HEK293 (cell line): Measurements from ENCODE around the gene COASY.

Experiments
- CTCF ChIA-PET: fragments of 350-600 bp; formaldehyde crosslinking; extraction: SDS; loops from one replicate; lab custom pipeline; 2021; ENCODE audit warnings: antibody characterized with exemption; lab: Yijun Ruan, JAX
- POLR2A ChIA-PET: fragments of 300-600 bp; formaldehyde crosslinking; extraction: SDS; loops from one replicate; lab custom pipeline; 2020; ENCODE audit warnings: antibody characterized with exemption, inconsistent platforms; lab: Yijun Ruan, JAX
- H3K27ac ChIP-seq: fragments of 200-500 bp; sonication (Bioruptor generic); 2 replicates; pipeline ENCODE4 v1.5.1; 2014; ENCODE audit warnings: low read depth, low read length, control low read depth, inconsistent platforms; ENCODE audit errors: extremely low read depth
- H3K36me3 ChIP-seq, 2 experiments: fragments of 200-500 bp in 1 of 2; sonication (Bioruptor generic) in 1 of 2; 1 replicate in 1 of 2; 2 replicates in 1 of 2; pipeline ENCODE4 v1.5.1; 2014 to 2017; ENCODE audit warnings: inconsistent platforms in 2 of 2, low read length in 2 of 2; ENCODE audit not compliant: control insufficient read depth in 2 of 2, insufficient read depth in 1 of 2
- H3K4me1 ChIP-seq: fragments of 200-500 bp; sonication (Bioruptor generic); 2 replicates; pipeline ENCODE4 v1.5.1; 2014; ENCODE audit warnings: mild to moderate bottlenecking, low read length, inconsistent platforms; ENCODE audit not compliant: control insufficient read depth, insufficient read depth
- H3K4me3 ChIP-seq: 2 replicates; pipeline ENCODE4 v1.5.1; 2011; ENCODE audit warnings: low read depth, mild to moderate bottlenecking, control low read depth, low read length, moderate library complexity
- H3K9me3 ChIP-seq: fragments of 200-500 bp; sonication (Bioruptor generic); 2 replicates; pipeline ENCODE4 v1.5.1; 2014; ENCODE audit warnings: low read depth, low read length, inconsistent platforms; ENCODE audit not compliant: control insufficient read depth, insufficient read depth
- GFI1B ChIP-seq: fragments of 450-650 bp; formaldehyde crosslinking; IDR thresholded peaks from 2 replicates; pipeline ENCODE4 v1.5.1; 2016; ENCODE audit warnings: missing biosample characterization, missing genetic modification characterization
- SETDB1 ChIP-seq: IDR thresholded peaks from one replicate; pipeline ENCODE4 v1.6.1; 2017; ENCODE audit warnings: mild to moderate bottlenecking, low read length, moderate library complexity, mixed read lengths; ENCODE audit not compliant: insufficient read length
- TSHZ1 ChIP-seq: fragments of 450-650 bp; formaldehyde crosslinking; IDR thresholded peaks from 2 replicates; pipeline ENCODE4 v1.5.1; 2016; ENCODE audit warnings: missing biosample characterization, missing genetic modification characterization, borderline replicate concordance
- ZNF169 ChIP-seq: fragments of 450-650 bp; formaldehyde crosslinking; IDR thresholded peaks from 2 replicates; pipeline ENCODE4 v1.5.1; 2016; ENCODE audit warnings: missing biosample characterization, missing genetic modification characterization
- ZNF211 ChIP-seq: fragments of 450-650 bp; formaldehyde crosslinking; IDR thresholded peaks from 2 replicates; pipeline ENCODE4 v1.5.1; 2016; ENCODE audit warnings: low read depth, missing biosample characterization, missing genetic modification characterization
- ZNF26 ChIP-seq: fragments of 450-650 bp; formaldehyde crosslinking; IDR thresholded peaks from 2 replicates; pipeline ENCODE4 v1.5.1; 2016; ENCODE audit warnings: missing biosample characterization, missing genetic modification characterization
- ZNF311 ChIP-seq: fragments of 450-650 bp; formaldehyde crosslinking; IDR thresholded peaks from 2 replicates; pipeline ENCODE4 v1.5.1; 2017; ENCODE audit warnings: missing biosample characterization, missing genetic modification characterization, borderline replicate concordance
- ZNF391 ChIP-seq: fragments of 450-650 bp; formaldehyde crosslinking; IDR thresholded peaks from 2 replicates; pipeline ENCODE4 v1.5.1; 2016; ENCODE audit warnings: low read depth, missing biosample characterization, missing genetic modification characterization, borderline replicate concordance
- ZNF423 ChIP-seq: fragments of 450-650 bp; formaldehyde crosslinking; IDR thresholded peaks from 2 replicates; pipeline ENCODE4 v1.5.1; 2016; ENCODE audit warnings: missing biosample characterization, missing genetic modification characterization
- ZNF473 ChIP-seq: fragments of 450-650 bp; formaldehyde crosslinking; IDR thresholded peaks from 2 replicates; pipeline ENCODE4 v1.5.1; 2017; ENCODE audit warnings: missing biosample characterization, missing genetic modification characterization
- ZNF513 ChIP-seq: fragments of 450-650 bp; IDR thresholded peaks from 2 replicates; pipeline ENCODE4 v1.5.1; 2018; ENCODE audit warnings: missing biosample characterization, missing genetic modification characterization
- ZNF530 ChIP-seq: fragments of 450-650 bp; formaldehyde crosslinking; IDR thresholded peaks from 2 replicates; pipeline ENCODE4 v1.5.1; 2016; ENCODE audit warnings: low read depth, missing biosample characterization, missing genetic modification characterization
- ZNF558 ChIP-seq: fragments of 450-650 bp; formaldehyde crosslinking; IDR thresholded peaks from 2 replicates; pipeline ENCODE4 v1.5.1; 2016; ENCODE audit warnings: missing biosample characterization, missing genetic modification characterization
- ZNF600 ChIP-seq: fragments of 450-650 bp; formaldehyde crosslinking; IDR thresholded peaks from 2 replicates; pipeline ENCODE4 v1.5.1; 2016; ENCODE audit warnings: missing biosample characterization, missing genetic modification characterization
- ZNF629 ChIP-seq: fragments of 450-650 bp; formaldehyde crosslinking; IDR thresholded peaks from 2 replicates; pipeline ENCODE4 v1.5.1; 2017; ENCODE audit warnings: missing biosample characterization, missing genetic modification characterization
- ZNF677 ChIP-seq: fragments of 450-650 bp; IDR thresholded peaks from 2 replicates; pipeline ENCODE4 v1.5.0; 2018; ENCODE audit warnings: missing biosample characterization, mild to moderate bottlenecking, missing genetic modification characterization, moderate library complexity
- ZNF707 ChIP-seq: fragments of 450-650 bp; formaldehyde crosslinking; IDR thresholded peaks from 2 replicates; pipeline ENCODE4 v1.5.1; 2016; ENCODE audit warnings: missing biosample characterization, missing genetic modification characterization
- ZNF76 ChIP-seq: fragments of 450-650 bp; formaldehyde crosslinking; IDR thresholded peaks from 2 replicates; pipeline ENCODE4; 2016; ENCODE audit warnings: low read depth, missing biosample characterization, missing genetic modification characterization, borderline replicate concordance
- ZNF777 ChIP-seq: fragments of 450-650 bp; formaldehyde crosslinking; IDR thresholded peaks from 2 replicates; pipeline ENCODE4 v1.5.1; 2017; ENCODE audit warnings: missing biosample characterization, missing genetic modification characterization, borderline replicate concordance
- ZNF785 ChIP-seq: fragments of 450-650 bp; formaldehyde crosslinking; IDR thresholded peaks from 2 replicates; pipeline ENCODE4 v1.5.1; 2016; ENCODE audit warnings: missing biosample characterization, missing genetic modification characterization
- TF ChIP-seq, protein P1 (sequence below): fragments of 450-650 bp; formaldehyde crosslinking; IDR thresholded peaks from 2 replicates; pipeline ENCODE4 v1.5.1; 2016; ENCODE audit warnings: missing biosample characterization, missing genetic modification characterization, borderline replicate concordance

The COASY gene

GRCh38 chr17:42522263-42522790 lies 39.6 kb upstream of the COASY start (continued):
- TF ChIP-seq ZNF513 (tag by site-specific recombination) (no peak), ZNF777 (tag by site-specific recombination) (no peak), ZNF707 (tag by site-specific recombination) (no peak), ZNF600 (no peak), ZNF473 (tag by site-specific recombination) (no peak), ZNF391 (no peak)

- ChIA-PET CTCF (interaction anchor here (0.6 to 0.7 kb wide), 2 partner anchors 15 to 116 kb away, joined by 3 to 4 read pairs; no protein-coding TSS in a partner anchor), POLR2A (no interaction called here)
- Histone ChIP-seq H3K4me3 (no peak overlapping the region), H3K27ac (no peak overlapping the region), H3K4me1 (peaks cover 25% of the 10 kb centered on the region), H3K36me3 (peaks cover 0 to 45% of the 10 kb centered on the region in 2 experiments; a peak in 1 of 3 replicates), H3K9me3 (no peaks in the 10 kb centered on the region)
- TF ChIP-seq ZNF677 (tag by site-specific recombination), result no peak
- TF ChIP-seq ZNF629, result no peak
- TF ChIP-seq TSHZ1 (tag by site-specific recombination), result no peak
- TF ChIP-seq ZNF530 (tag by site-specific recombination), result no peak
- TF ChIP-seq ZNF473 (tag by site-specific recombination), result no peak
- no peak for TF ChIP-seq ZNF211
- TF ChIP-seq ZNF76 (tag by site-specific recombination), result no peak
Observed at GRCh38 chr17:42522798-42523278, 39.1 kb upstream of the COASY start.

DNA sequence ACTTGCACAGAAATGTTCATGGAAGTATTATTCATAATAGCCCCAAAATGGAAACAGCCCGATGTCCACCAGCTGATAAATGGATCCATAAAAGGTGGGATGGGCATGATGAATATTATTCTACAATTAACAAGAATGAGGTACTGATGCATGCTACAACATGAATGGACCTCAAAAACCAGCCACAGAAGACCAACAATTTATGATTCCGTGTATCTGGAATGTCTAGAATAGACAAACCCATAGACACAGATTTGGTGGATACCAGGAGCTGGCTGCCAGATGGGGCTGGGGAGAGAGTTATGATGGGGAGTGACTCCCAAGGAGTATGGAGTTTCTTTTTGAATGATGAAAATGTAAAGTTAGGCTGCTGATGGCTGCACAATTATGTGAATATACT lies 36.7 kb upstream of the COASY start:
- Histone ChIP-seq H3K27ac (no peak overlapping the region), H3K9me3 (no peaks in the 10 kb centered on the region), H3K36me3 (peaks cover 0 to 27% of the 10 kb centered on the region in 2 experiments; a peak in 1 of 3 replicates), H3K4me1 (peaks cover 7% of the 10 kb centered on the region), H3K4me3 (no peak overlapping the region)
- ChIA-PET POLR2A (no interaction called here), CTCF (interaction anchor here (0.6 to 3.6 kb wide), 7 partner anchors 23 to 327 kb away, joined by 3 to 40 read pairs (median 3); no protein-coding TSS in a partner anchor)
- TF ChIP-seq, protein P1, sequence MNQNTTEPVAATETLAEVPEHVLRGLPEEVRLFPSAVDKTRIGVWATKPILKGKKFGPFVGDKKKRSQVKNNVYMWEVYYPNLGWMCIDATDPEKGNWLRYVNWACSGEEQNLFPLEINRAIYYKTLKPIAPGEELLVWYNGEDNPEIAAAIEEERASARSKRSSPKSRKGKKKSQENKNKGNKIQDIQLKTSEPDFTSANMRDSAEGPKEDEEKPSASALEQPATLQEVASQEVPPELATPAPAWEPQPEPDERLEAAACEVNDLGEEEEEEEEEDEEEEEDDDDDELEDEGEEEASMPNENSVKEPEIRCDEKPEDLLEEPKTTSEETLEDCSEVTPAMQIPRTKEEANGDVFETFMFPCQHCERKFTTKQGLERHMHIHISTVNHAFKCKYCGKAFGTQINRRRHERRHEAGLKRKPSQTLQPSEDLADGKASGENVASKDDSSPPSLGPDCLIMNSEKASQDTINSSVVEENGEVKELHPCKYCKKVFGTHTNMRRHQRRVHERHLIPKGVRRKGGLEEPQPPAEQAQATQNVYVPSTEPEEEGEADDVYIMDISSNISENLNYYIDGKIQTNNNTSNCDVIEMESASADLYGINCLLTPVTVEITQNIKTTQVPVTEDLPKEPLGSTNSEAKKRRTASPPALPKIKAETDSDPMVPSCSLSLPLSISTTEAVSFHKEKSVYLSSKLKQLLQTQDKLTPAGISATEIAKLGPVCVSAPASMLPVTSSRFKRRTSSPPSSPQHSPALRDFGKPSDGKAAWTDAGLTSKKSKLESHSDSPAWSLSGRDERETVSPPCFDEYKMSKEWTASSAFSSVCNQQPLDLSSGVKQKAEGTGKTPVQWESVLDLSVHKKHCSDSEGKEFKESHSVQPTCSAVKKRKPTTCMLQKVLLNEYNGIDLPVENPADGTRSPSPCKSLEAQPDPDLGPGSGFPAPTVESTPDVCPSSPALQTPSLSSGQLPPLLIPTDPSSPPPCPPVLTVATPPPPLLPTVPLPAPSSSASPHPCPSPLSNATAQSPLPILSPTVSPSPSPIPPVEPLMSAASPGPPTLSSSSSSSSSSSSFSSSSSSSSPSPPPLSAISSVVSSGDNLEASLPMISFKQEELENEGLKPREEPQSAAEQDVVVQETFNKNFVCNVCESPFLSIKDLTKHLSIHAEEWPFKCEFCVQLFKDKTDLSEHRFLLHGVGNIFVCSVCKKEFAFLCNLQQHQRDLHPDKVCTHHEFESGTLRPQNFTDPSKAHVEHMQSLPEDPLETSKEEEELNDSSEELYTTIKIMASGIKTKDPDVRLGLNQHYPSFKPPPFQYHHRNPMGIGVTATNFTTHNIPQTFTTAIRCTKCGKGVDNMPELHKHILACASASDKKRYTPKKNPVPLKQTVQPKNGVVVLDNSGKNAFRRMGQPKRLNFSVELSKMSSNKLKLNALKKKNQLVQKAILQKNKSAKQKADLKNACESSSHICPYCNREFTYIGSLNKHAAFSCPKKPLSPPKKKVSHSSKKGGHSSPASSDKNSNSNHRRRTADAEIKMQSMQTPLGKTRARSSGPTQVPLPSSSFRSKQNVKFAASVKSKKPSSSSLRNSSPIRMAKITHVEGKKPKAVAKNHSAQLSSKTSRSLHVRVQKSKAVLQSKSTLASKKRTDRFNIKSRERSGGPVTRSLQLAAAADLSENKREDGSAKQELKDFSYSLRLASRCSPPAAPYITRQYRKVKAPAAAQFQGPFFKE (tag by site-specific recombination), result no peak
- TF ChIP-seq ZNF311 (tag by site-specific recombination) (no peak), ZNF169 (tag by site-specific recombination) (no peak), ZNF558 (no peak), ZNF785 (tag by site-specific recombination) (no peak), ZNF26 (tag by site-specific recombination) (no peak), GFI1B (tag by site-specific recombination) (no peak), ZNF423 (tag by site-specific recombination) (no peak), ZNF391 (no peak), SETDB1 (no peak)
